Keratinocyte (primary cell): ENCODE results near the gene IFT52. TPM values are rescaled to one million over a fixed set of nuclear protein-coding genes. Genes with fewer than 3 reads are reported as not detected.

ENCODE experiments used
- DNase-seq: peaks from one replicate; pipeline ENCODE4 v3.0.0-alpha.2; 2011; ENCODE audit warnings: low read depth, missing footprints, low spot score
- FAIRE-seq: peaks from 2 replicates; lab custom pipeline; 2011; peaks lifted over from hg19 to GRCh38; lab: Jason Lieb, UNC
- H2AFZ ChIP-seq: 2 replicates; pipeline ENCODE4 v1.6.0; 2012; ENCODE audit warnings: low read length, control low read depth, inconsistent platforms; ENCODE audit not compliant: control insufficient read depth
- H3K27ac ChIP-seq: 2 replicates; pipeline ENCODE4 v1.5.1; 2011; ENCODE audit warnings: low read length; ENCODE audit not compliant: control insufficient read depth, insufficient read depth
- H3K27me3 ChIP-seq: 3 replicates; pipeline ENCODE4 v1.6.0; 2011; ENCODE audit warnings: low read length; ENCODE audit not compliant: control insufficient read depth, insufficient read depth; ENCODE audit errors: extremely low read depth
- H3K36me3 ChIP-seq, 2 experiments: 2 replicates in 1 of 2; 3 replicates in 1 of 2; pipeline ENCODE4 v1.5.1; 2011; ENCODE audit warnings: low read length in 2 of 2, mild to moderate bottlenecking in 1 of 2; ENCODE audit not compliant: control insufficient read depth in 2 of 2, insufficient read depth in 2 of 2; ENCODE audit errors: extremely low read depth in 1 of 2
- H3K4me1 ChIP-seq: 3 replicates; pipeline ENCODE4 v1.5.1; 2011; ENCODE audit warnings: low read length; ENCODE audit not compliant: control insufficient read depth, insufficient read depth; ENCODE audit errors: extremely low read depth
- H3K4me2 ChIP-seq: 3 replicates; pipeline ENCODE4 v1.6.0; 2011; ENCODE audit warnings: low read depth, low read length; ENCODE audit not compliant: control insufficient read depth, insufficient read depth; ENCODE audit errors: extremely low read depth
- H3K4me3 ChIP-seq, 3 experiments: fragments of 200-600 bp in 1 of 3; sonication (generic) in 1 of 3; 2 replicates in 2 of 3; 3 replicates in 1 of 3; pipeline ENCODE4 v1.5.1; 2011 to 2016; ENCODE audit warnings: low read length in 3 of 3, mild to moderate bottlenecking in 3 of 3, control low read depth in 2 of 3, inconsistent platforms in 1 of 3, low read depth in 1 of 3, mixed read lengths in 1 of 3, mixed run types in 1 of 3, moderate library complexity in 1 of 3; ENCODE audit not compliant: control insufficient read depth in 2 of 3, insufficient read depth in 2 of 3; ENCODE audit errors: extremely low read depth in 1 of 3
- H3K79me2 ChIP-seq: 2 replicates; pipeline ENCODE4 v1.6.0; 2012; ENCODE audit warnings: low read length; ENCODE audit not compliant: control insufficient read depth, insufficient read depth
- H3K9ac ChIP-seq: 3 replicates; pipeline ENCODE4 v1.6.0; 2011; ENCODE audit warnings: low read length; ENCODE audit not compliant: control insufficient read depth, insufficient read depth; ENCODE audit errors: extremely low read depth
- H3K9me1 ChIP-seq: 3 replicates; pipeline ENCODE4 v1.6.0; 2011; ENCODE audit warnings: low read length; ENCODE audit not compliant: control insufficient read depth, insufficient read depth; ENCODE audit errors: extremely low read depth
- H3K9me3 ChIP-seq: 2 replicates; pipeline ENCODE4 v1.5.1; 2012; ENCODE audit warnings: low read depth, low read length; ENCODE audit not compliant: control insufficient read depth
- H4K20me1 ChIP-seq: 3 replicates; pipeline ENCODE4 v1.6.0; 2011; ENCODE audit warnings: low read length; ENCODE audit not compliant: control insufficient read depth, insufficient read depth; ENCODE audit errors: extremely low read depth
- CTCF ChIP-seq, 3 experiments: IDR thresholded peaks in 1 of 3; conservative IDR thresholded peaks in 1 of 3; optimal IDR thresholded peaks in 1 of 3; 2 replicates in 2 of 3; 3 replicates in 1 of 3; pipeline versions ENCODE3 to v1.5.1; 2011; ENCODE audit warnings: low read length in 3 of 3, mild to moderate bottlenecking in 3 of 3, moderate library complexity in 2 of 3, control low read depth in 1 of 3, inconsistent platforms in 1 of 3; ENCODE audit not compliant: insufficient read depth in 2 of 3; ENCODE audit errors: extremely low read depth in 1 of 3
- EZH2 ChIP-seq: IDR thresholded peaks from one replicate; pipeline ENCODE4 v1.6.1; 2012; ENCODE audit warnings: inconsistent platforms, mild to moderate bottlenecking, low read length, moderate library complexity
- dilution Hi-C: fragments of 300-500 bp; cut with MboI; formaldehyde crosslinking; loops from one replicate; pipeline ENCODE4 v1.7.0; 2020; ENCODE audit warnings: low sequenced_read_pairs; ENCODE audit not compliant: extremely low pct_ligation_motif_present
- polyA plus RNA-seq, 5 experiments: library from polyadenylated mRNA; depleted of rRNA in 3 of 5; stranded (reverse) in 3 of 5; stranded (forward) in 1 of 5; unstranded in 1 of 5; fragments of >200 nt; gene quantifications; 1 replicate in 1 of 5; 2 replicates in 3 of 5; 3 replicates in 1 of 5; pipeline versions ENCODE4 v1.2.1 to v1.2.3, GENCODE V29; 2011 to 2012; ENCODE audit warnings: missing spikeins in 2 of 5, low read depth in 1 of 5, low replicate concordance in 1 of 5

The IFT52 gene
- polyA plus RNA-seq, 1 donor (not counting 4 experiments of a cell fraction or from before 2014, with no cell fraction given), result 22.8 TPM

DNA sequence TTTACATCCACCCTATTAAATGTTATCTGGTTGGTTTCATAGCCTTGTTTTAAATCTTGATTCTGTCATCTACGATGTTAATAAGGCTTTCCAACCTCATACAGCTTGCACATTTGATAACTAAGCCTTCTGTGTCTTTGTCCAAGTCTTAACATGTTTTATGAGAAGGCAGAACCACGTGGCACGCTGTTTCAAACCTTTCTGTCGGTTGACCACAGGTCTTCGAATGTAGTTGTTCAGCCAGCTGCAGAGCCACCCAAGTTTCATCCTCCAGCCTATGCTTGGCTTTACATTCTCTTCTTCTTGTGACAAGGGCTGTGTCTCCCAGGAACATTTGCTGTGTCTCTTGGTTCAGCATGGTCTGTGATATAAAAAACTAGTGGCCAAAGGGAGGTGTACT is 47.6 kb upstream of the IFT52 start:
- FAIRE-seq (no peak), DNase-seq (no peak)
- Histone ChIP-seq H4K20me1 (no peaks in the 10 kb centered on the region), H3K4me1 (no peaks in the 10 kb centered on the region), H3K27ac (no peak overlapping the region), H3K9me3 (no peaks in the 10 kb centered on the region), H3K4me2 (no peak overlapping the region), H3K9ac (no peak overlapping the region), H3K4me3 (no peak overlapping the region), H2AFZ (no peak overlapping the region), H3K36me3 (peaks cover 0 to 4% of the 10 kb centered on the region in 2 experiments), H3K9me1 (no peaks in the 10 kb centered on the region), H3K79me2 (no peaks in the 10 kb centered on the region), H3K27me3 (no peaks in the 10 kb centered on the region)
- TF ChIP-seq EZH2 (no peak), CTCF (optimal IDR thresholded peaks at IDR 0.05 in 1 of 3, IDR thresholded peaks at IDR 0.05 in 1 of 3, conservative IDR thresholded peaks at IDR 0.05 in 1 of 3; ENCODE audit: extremely low read depth in 1 of 3, insufficient read depth in 2 of 3, low read length in 3 of 3) (no peak)
- dilution Hi-C loops, result no loop called here

GRCh38 chr20:43544501-43544900 is 46.2 kb upstream of the IFT52 start:
- no peak overlapping the region for H3K4me2 ChIP-seq
- H3K36me3 ChIP-seq, result peaks cover 0 to 4% of the 10 kb centered on the region in 2 experiments
- H3K9me1 ChIP-seq, result no peaks in the 10 kb centered on the region
- H4K20me1 ChIP-seq, result no peaks in the 10 kb centered on the region
- no peaks in the 10 kb centered on the region for H3K79me2 ChIP-seq
- no peaks in the 10 kb centered on the region for H3K27me3 ChIP-seq
- no peak overlapping the region for H2AFZ ChIP-seq
- no peak for DNase-seq
- FAIRE-seq, result no peak
- H3K4me3 ChIP-seq, result no peak overlapping the region
- no peaks in the 10 kb centered on the region for H3K4me1 ChIP-seq
- H3K9me3 ChIP-seq, result no peaks in the 10 kb centered on the region
- dilution Hi-C loops, result no loop called here
- H3K9ac ChIP-seq, result no peak overlapping the region
- no peak overlapping the region for H3K27ac ChIP-seq
- TF ChIP-seq EZH2 (no peak), CTCF (optimal IDR thresholded peaks at IDR 0.05 in 1 of 3, IDR thresholded peaks at IDR 0.05 in 1 of 3, conservative IDR thresholded peaks at IDR 0.05 in 1 of 3; ENCODE audit: extremely low read depth in 1 of 3, insufficient read depth in 2 of 3, low read length in 3 of 3) (no peak)
